OCI-LY1 (cell line): ENCODE results near the gene EIF2S3B.
"Not testable (repeated sequence)": the region's sequence is repeated elsewhere in the genome, so short reads cannot be mapped to it uniquely, and the experiment has no call there.

Experiments used
- H2AFZ ChIP-seq: fragments of 200-600 bp; sonication (generic), shearing (Covaris generic); 2 replicates; pipeline ENCODE4 v1.6.0; 2014; ENCODE audit warnings: antibody characterized with exemption, mild to moderate bottlenecking, low read length
- H3F3A ChIP-seq: fragments of 200-600 bp; sonication (generic), shearing (Covaris generic); 2 replicates; pipeline ENCODE4 v1.6.0; 2014; ENCODE audit warnings: mild to moderate bottlenecking, antibody characterized with exemption, low read length, moderate library complexity; ENCODE audit not compliant: insufficient read depth
- H3K27ac ChIP-seq: fragments of 200-600 bp; sonication (generic); 2 replicates; pipeline ENCODE4 v1.5.1; 2014; ENCODE audit warnings: low read length, mixed run types, mild to moderate bottlenecking, low read depth; ENCODE audit not compliant: poor library complexity, severe bottlenecking
- H3K27me3 ChIP-seq: fragments of 200-600 bp; sonication (generic); 2 replicates; pipeline ENCODE4 v1.6.0; 2014; ENCODE audit warnings: antibody characterized with exemption, mild to moderate bottlenecking, low read length, moderate library complexity; ENCODE audit not compliant: insufficient read depth
- H3K36me3 ChIP-seq: fragments of 200-600 bp; sonication (generic); 2 replicates; pipeline ENCODE4 v1.6.1; 2014; ENCODE audit warnings: mild to moderate bottlenecking, antibody characterized with exemption, low read length, moderate library complexity, mixed read lengths; ENCODE audit not compliant: insufficient read depth
- H3K4me1 ChIP-seq: fragments of 200-600 bp; sonication (generic); 2 replicates; pipeline ENCODE4 v1.5.1; 2014; ENCODE audit warnings: mild to moderate bottlenecking, low read length, moderate library complexity; ENCODE audit not compliant: insufficient read depth, severe bottlenecking
- H3K4me2 ChIP-seq: fragments of 200-600 bp; sonication (generic), shearing (Covaris generic); 2 replicates; pipeline ENCODE4 v1.6.1; 2014; ENCODE audit warnings: low read length
- H3K4me3 ChIP-seq: fragments of 200-600 bp; sonication (generic); 2 replicates; pipeline ENCODE4 v1.5.1; 2014; ENCODE audit warnings: low read length, low read depth, mild to moderate bottlenecking, mixed read lengths; ENCODE audit not compliant: poor library complexity, severe bottlenecking
- H3K79me2 ChIP-seq: fragments of 200-600 bp; shearing (Covaris generic); 2 replicates; pipeline ENCODE4 v1.6.1; 2016; ENCODE audit warnings: mixed run types, low read length, mixed read lengths; ENCODE audit not compliant: insufficient read depth
- H3K9ac ChIP-seq: fragments of 200-600 bp; sonication (generic), shearing (Covaris generic); 2 replicates; pipeline ENCODE4 v1.6.1; 2014; ENCODE audit warnings: mild to moderate bottlenecking, low read length, mixed read lengths
- H3K9me2 ChIP-seq: fragments of 200-600 bp; sonication (generic), shearing (Covaris generic); 2 replicates; pipeline ENCODE4 v1.6.1; 2014; ENCODE audit warnings: low read depth, mild to moderate bottlenecking, low read length, mixed read lengths
- H3K9me3 ChIP-seq: fragments of 200-600 bp; shearing (Covaris generic); 2 replicates; pipeline ENCODE4 v1.6.1; 2014; ENCODE audit warnings: low read length, mixed read lengths
- H4K20me1 ChIP-seq: fragments of 200-600 bp; sonication (generic), shearing (Covaris generic); 2 replicates; pipeline ENCODE4 v1.6.0; 2016; ENCODE audit warnings: mild to moderate bottlenecking, low read length; ENCODE audit not compliant: insufficient read depth
- EZH2 ChIP-seq: fragments of 200-600 bp; sonication (generic), shearing (Covaris generic); IDR thresholded peaks from 2 replicates; pipeline ENCODE4 v1.8.0; 2017; ENCODE audit warnings: borderline replicate concordance, mixed run types, mild to moderate bottlenecking, antibody characterized with exemption, low read length, moderate library complexity, mixed read lengths
- TF ChIP-seq, protein P1 (sequence below): fragments of 200-600 bp; sonication (generic), shearing (Covaris generic); IDR thresholded peaks from 2 replicates; pipeline ENCODE4 v1.5.1; 2017; ENCODE audit warnings: mild to moderate bottlenecking, antibody characterized with exemption, low read length, moderate library complexity, mixed read lengths

Gene EIF2S3B

DNA sequence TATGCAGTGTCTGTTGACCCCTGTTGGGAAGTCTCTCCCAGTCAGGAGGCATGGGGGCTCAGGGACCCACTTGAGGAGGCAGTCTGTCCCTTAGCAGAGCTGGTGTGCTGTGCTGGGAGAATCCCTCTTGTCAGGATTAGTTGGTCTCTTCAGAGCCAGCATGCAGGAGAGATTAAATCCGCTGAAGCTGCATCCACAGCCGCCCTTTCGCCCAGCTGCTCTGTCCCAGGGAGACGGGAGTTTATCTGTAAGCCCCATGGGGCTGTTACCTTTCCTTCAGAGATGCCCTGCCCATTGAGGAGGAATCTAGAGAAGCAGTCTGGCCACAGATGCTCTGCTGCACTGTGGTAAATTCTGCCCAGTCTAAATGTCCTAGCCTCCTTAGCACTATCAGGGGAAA is 39.4 kb upstream of the EIF2S3B start:
- Histone ChIP-seq H4K20me1 (no peaks in the 10 kb centered on the region), H3K4me1 (no peaks in the 10 kb centered on the region), H3K4me2 (no peak overlapping the region), H3K4me3 (no peak overlapping the region), H3K9me3 (peaks cover 5% of the 10 kb centered on the region; the same call in 1 of the 2 replicates), H3K9ac (no peak overlapping the region), H3K27ac (no peak overlapping the region), H3K9me2 (no peaks in the 10 kb centered on the region), H2AFZ (no peak overlapping the region), H3K36me3 (no peaks in the 10 kb centered on the region), H3K79me2 (no peaks in the 10 kb centered on the region), H3F3A (no peaks in the 10 kb centered on the region), H3K27me3 (no peaks in the 10 kb centered on the region)
- no peak for TF ChIP-seq EZH2
- TF ChIP-seq, protein P1, sequence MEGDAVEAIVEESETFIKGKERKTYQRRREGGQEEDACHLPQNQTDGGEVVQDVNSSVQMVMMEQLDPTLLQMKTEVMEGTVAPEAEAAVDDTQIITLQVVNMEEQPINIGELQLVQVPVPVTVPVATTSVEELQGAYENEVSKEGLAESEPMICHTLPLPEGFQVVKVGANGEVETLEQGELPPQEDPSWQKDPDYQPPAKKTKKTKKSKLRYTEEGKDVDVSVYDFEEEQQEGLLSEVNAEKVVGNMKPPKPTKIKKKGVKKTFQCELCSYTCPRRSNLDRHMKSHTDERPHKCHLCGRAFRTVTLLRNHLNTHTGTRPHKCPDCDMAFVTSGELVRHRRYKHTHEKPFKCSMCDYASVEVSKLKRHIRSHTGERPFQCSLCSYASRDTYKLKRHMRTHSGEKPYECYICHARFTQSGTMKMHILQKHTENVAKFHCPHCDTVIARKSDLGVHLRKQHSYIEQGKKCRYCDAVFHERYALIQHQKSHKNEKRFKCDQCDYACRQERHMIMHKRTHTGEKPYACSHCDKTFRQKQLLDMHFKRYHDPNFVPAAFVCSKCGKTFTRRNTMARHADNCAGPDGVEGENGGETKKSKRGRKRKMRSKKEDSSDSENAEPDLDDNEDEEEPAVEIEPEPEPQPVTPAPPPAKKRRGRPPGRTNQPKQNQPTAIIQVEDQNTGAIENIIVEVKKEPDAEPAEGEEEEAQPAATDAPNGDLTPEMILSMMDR, result no peak

DNA sequence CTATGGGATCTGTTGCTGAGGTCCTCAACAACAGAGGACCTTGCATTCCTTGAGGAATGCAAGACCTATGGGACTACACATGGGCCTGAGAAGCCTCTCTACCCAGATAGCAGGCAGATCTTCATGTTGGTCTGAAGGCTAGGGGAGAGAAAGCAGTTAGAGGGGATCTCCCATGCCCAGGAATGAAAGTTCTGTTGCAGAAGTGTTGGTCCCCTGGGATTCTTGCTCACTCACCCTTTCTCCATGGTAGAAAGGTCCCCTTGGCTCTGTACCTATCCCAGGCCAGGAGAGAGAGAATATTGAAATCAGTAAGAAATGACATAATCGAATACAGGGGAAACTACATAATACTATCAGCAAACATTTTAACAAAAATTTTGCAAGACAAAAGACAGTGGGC is 36.0 kb upstream of the EIF2S3B start:
- TF ChIP-seq, protein P1, result no peak
- TF ChIP-seq EZH2, result no peak
- H3K79me2 ChIP-seq, result no peaks in the 10 kb centered on the region

DNA sequence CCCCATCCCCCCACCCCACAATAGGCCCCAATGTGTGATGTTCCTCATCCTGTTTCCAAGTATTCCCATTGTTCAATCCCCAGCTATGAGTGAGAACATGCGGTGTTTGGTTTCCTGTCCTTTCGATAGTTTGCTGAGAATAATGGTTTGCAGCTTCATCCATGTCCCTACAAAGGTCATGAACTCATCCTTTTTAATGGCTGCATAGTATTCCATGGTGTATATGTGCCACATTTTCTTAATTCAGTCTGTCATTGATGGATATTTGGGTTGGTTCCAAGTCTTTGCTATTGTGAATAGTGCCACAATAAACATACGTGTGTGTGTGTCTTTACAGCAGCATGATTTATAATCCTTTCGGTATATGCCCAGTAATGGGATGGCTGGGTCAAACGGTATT is 32.9 kb upstream of the EIF2S3B start:
- H3K36me3 ChIP-seq, H3K27me3 ChIP-seq, H4K20me1 ChIP-seq, H3K79me2 ChIP-seq, H3K4me1 ChIP-seq, H3K4me2 ChIP-seq, H3K9me3 ChIP-seq, H3F3A ChIP-seq, H3K9me2 ChIP-seq, H3K4me3 ChIP-seq, H2AFZ ChIP-seq, H3K9ac ChIP-seq, H3K27ac ChIP-seq: not testable (repeated sequence)

More for the DNA sequence above, 36.0 kb upstream of the EIF2S3B start:
- no peaks in the 10 kb centered on the region for H3K27me3 ChIP-seq
- no peaks in the 10 kb centered on the region for H3K9me2 ChIP-seq
- H3K4me3 ChIP-seq, result no peak overlapping the region
- H4K20me1 ChIP-seq, result no peaks in the 10 kb centered on the region
- no peaks in the 10 kb centered on the region for H3K9me3 ChIP-seq
- H3K27ac ChIP-seq, result no peak overlapping the region
- H3K4me1 ChIP-seq, result no peaks in the 10 kb centered on the region
- H2AFZ ChIP-seq, result no peak overlapping the region
- no peak overlapping the region for H3K9ac ChIP-seq
- no peaks in the 10 kb centered on the region for H3F3A ChIP-seq
- H3K4me2 ChIP-seq, result no peak overlapping the region
- H3K36me3 ChIP-seq, result no peaks in the 10 kb centered on the region

DNA sequence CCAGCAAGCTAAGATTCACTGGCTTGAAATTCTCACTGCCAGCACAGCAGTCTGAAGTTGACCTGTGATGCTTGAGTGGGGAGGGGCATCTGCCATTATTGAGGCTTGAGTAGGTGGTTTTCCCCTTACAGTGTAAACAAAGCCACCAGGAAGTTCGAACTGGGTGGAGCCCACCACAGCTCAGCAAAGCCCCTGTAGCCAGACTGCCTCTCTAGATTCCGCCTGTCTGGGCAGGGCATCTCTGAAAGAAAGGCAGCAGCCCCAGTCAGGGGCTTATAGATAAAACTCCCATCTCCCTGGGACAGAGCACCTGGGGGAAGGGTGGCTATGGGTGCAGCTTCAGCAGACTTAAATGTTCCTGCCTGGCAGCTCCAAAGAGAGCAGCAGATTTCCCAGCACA is 23.8 kb upstream of the EIF2S3B start:
- H3K36me3 ChIP-seq, H3F3A ChIP-seq, H3K27me3 ChIP-seq, H3K9me2 ChIP-seq, H3K9ac ChIP-seq, H3K9me3 ChIP-seq, H3K79me2 ChIP-seq, H4K20me1 ChIP-seq: not testable (repeated sequence)
- H3K4me3 ChIP-seq, result peak overlapping the region; percentile 38
- H3K27ac ChIP-seq, result peak overlapping the region; percentile 52
- H3K4me1 ChIP-seq, result peaks cover 18% of the 10 kb centered on the region
- H2AFZ ChIP-seq, result peak overlapping the region; percentile 55; the same call in 1 of the 2 replicates
- peak overlapping the region; percentile 54; the same call in 1 of the 2 replicates for H3K4me2 ChIP-seq

DNA sequence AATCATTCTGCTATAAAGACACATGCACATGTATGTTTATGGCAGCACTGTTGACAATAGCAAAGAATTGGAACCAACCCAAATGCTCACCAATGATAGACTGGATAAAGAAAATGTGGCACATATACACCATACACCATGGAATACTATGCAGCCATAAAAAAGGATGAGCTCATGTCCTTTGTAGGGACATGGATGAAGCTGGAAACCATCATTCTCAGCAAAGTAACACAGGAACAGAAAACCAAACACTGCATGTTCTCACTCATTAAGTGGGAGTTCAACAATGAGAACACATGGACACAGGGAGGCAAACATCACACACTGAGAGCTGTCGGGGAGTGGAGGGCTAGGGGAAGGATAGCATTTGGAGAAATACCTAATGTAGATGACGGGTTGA is 18.4 kb upstream of the EIF2S3B start:
- H3F3A ChIP-seq, H3K79me2 ChIP-seq, H3K4me1 ChIP-seq, H3K36me3 ChIP-seq, H4K20me1 ChIP-seq, H2AFZ ChIP-seq, H3K4me3 ChIP-seq, H3K9ac ChIP-seq, H3K27ac ChIP-seq, H3K9me2 ChIP-seq, H3K4me2 ChIP-seq, H3K27me3 ChIP-seq, H3K9me3 ChIP-seq: not testable (repeated sequence)
